22Rv1 (cell line): ENCODE measurements around the gene KRT34.
"Not testable (repeated sequence)": the region's sequence is repeated elsewhere in the genome, so short reads cannot be mapped to it uniquely, and the experiment has no call there.

Experiments
- H3K27ac ChIP-seq: fragments of 450-650 bp; 2 replicates; pipeline ENCODE4 v1.5.1; 2017
- ZFX ChIP-seq: fragments of 450-650 bp; IDR thresholded peaks from 2 replicates; pipeline ENCODE4 v1.6.1; 2017; ENCODE audit warnings: antibody characterized with exemption, borderline replicate concordance
- TF ChIP-seq, protein P1 (sequence below): fragments of 450-650 bp; IDR thresholded peaks from 2 replicates; pipeline ENCODE4 v1.5.1; 2017; ENCODE audit warnings: mild to moderate bottlenecking

KRT34 gene

DNA sequence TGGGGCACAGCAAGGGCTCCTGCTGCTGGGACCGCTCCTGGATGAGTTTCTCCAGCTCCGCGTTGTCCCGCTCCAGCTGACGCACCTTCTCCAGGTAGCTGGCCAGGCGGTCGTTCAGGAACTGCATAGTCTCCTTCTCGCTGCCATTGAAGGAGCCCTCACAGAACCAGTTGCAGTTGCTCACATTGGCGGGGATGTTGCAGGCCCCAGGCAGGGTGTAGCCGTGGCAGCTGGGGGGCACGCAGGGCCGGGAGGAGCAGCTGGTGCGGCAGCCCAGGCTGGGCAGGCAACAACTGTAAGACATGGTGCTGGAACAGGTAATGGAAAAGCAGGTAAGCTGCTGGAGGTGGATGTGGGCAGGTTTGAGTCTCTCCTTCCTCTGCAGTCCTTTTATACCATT, at the start of gene KRT34:
Gene KRT34 (minus strand): TSS at position 364 of the 400 bp plus-strand sequence. CDS start 60 bp downstream, at position 304.
- H3K27ac ChIP-seq = not testable (repeated sequence)

DNA sequence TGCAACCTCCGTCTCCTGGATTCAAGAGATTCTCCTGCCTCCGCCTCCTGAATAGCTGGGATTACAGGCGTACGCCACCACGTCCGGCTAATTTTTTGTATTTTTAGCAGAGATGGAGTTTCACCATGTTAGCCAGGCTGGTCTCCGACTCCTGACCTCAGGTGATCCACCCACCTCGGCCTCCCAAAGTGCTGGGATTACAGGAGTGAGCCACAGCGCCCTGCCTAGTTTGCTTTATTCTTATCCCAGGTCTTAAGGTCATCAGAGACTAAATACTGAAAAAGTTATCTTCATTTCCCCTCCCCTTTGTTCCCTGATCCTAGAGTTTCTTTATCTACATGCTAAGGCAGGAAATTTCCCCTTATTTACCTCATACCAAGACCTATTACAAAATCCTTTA, 48.3 kb upstream of the KRT34 start:
- H3K27ac ChIP-seq = not testable (repeated sequence)

DNA sequence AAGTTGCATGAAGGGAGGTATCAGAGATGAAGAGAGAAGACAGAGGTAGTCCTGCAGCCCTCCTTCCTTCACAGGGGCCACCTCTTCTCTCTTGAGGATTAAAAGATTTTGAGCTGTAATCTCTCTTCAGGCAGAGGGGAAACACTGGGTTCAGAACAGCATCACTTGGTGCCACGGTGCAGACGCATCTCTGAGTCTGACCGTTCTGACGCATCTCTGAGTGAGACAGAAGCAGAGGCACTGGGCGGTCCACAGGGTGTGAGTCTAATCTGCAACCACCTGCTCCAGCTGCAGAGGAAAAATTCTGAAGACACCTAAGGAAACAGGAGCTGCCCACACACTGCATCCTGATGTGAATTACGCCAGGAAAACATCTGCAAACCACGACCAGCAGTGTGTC, 47.6 kb upstream of the KRT34 start:
- TF ChIP-seq ZFX = no peak
- TF ChIP-seq, protein P1, sequence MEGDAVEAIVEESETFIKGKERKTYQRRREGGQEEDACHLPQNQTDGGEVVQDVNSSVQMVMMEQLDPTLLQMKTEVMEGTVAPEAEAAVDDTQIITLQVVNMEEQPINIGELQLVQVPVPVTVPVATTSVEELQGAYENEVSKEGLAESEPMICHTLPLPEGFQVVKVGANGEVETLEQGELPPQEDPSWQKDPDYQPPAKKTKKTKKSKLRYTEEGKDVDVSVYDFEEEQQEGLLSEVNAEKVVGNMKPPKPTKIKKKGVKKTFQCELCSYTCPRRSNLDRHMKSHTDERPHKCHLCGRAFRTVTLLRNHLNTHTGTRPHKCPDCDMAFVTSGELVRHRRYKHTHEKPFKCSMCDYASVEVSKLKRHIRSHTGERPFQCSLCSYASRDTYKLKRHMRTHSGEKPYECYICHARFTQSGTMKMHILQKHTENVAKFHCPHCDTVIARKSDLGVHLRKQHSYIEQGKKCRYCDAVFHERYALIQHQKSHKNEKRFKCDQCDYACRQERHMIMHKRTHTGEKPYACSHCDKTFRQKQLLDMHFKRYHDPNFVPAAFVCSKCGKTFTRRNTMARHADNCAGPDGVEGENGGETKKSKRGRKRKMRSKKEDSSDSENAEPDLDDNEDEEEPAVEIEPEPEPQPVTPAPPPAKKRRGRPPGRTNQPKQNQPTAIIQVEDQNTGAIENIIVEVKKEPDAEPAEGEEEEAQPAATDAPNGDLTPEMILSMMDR = no peak
- H3K27ac ChIP-seq = no peak overlapping the region

DNA sequence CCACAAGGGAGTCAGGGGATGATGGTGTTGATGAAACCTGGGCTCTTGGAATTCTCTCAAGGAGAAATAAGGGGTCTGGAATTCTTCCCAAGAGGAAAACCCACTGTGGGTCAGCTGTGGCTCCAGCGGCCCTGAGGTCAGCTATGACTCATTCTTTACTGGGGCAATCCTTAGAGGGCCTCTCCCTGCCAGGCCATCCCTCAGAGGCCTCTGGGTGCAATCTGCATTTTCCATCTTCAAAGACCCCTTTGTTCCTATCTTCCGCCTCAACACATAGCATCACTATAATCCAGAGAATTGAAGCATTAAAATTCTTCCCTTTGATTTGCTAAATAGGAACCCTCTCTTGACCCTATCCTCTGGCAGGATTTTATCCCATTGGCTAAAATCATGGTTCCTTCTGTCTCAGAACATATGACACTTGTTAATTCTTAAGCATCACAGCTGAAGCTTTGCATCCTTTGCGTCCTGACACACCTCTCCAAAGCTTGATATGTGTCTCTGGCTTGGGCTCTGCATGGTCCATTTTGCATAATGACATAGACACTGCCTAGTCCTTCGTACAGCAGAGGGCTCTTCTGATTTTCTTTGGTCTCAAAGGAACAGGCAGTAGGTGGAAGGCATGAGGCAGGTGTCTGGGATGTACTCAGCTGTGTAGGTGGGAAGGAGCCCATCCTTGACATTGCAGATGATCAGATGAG, 46.6 kb upstream of the KRT34 start:
- H3K27ac ChIP-seq = no peak overlapping the region
- TF ChIP-seq ZFX = no peak
- TF ChIP-seq, protein P1 = no peak

DNA sequence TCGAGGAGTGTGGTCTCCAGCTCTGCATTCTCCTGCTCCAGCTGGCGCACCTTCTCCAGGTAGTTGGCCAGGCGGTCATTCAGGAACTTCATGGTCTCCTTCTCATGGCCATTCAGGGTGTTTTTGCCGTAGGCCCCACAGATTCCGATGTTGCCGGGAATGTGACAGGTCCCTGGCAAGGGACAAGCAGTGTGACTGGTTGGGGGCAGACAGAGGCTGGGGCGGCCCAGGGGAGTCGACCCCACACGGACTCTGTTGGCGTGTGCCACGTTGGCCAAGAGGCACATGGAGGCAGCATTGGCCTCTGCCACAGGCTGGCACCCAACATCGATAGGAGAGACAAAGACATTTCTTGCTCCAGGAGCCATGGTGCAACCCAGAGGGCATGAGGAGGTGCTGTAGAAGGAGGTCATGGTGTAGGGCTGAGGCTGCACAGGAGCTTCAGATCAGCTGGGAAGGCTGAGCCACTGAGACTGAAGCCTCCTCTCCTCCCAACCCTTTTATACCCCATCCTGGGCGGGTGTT, 42.1 kb upstream of the KRT34 start, which contains the start of gene KRT37:
Gene KRT37 (minus strand): TSS at position 475 of the 525 bp plus-strand sequence. CDS start 62 bp downstream, at position 413.
- no peak for TF ChIP-seq ZFX
- TF ChIP-seq, protein P1 = no peak

DNA sequence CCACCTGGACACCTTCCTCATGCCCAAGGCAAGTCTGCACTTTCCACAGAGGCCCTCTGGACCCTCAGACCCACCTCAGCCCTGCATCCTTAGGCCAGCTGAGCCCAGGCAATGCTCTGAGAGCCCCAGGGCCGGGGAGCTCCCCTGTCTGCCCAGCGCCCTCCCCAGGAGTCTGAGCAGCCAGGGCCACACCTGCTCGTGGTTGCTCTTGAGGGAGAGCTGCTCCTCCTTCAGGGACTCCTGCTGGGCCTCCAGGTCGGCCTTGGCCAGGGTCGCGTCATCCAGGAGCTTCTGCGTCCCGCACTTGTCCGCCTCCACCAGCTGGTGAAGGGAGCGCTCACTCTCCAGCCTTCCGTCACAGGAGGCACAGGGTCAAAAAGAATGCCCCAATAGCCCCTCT, 40.5 kb upstream of the KRT34 start:
- H3K27ac ChIP-seq = not testable (repeated sequence)

More for the DNA sequence above, 42.1 kb upstream of the KRT34 start, which contains the start of gene KRT37:
- no peak within 1 kb of the TSS for H3K27ac ChIP-seq

DNA sequence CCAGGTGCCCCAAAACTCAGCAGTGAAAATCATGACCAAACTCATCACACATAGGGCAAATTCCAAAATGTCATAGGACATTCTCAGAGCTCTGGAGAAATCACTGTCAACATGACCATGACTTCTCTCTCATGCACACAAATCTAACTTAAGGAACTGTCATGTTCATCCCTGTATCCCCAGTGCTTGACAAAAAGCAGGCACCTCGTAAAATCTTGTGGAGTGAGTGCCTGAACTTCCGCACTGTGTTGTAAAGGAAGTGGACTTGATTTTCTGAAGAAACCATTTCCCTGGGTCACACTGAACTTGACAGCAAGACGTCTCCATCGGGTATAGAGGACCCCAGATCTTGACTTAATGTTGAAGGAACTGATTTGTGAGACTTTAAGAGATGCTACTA, 39.5 kb upstream of the KRT34 start:
- no peak for TF ChIP-seq ZFX
- TF ChIP-seq, protein P1 = no peak
- no peak overlapping the region for H3K27ac ChIP-seq

DNA sequence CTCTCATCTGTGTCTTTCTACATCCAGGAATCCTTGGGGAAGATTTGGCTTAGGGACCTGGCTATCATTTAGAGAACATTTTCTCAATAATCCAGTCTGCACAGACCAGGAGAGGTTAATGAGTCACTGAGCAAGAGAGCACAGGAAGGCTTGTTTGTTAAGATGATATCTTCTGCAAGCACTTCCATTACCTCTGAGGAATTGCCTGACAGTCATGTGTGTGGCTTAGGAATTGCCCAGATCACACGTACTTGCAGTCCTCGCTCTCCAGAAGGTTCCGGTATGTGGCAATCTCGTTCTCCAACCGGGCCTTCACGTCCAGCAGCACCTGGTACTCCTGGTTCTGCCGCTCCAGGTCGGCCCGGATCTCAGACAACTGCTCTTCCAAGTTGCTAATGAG, 39.0 kb upstream of the KRT34 start:
- H3K27ac ChIP-seq = no peak overlapping the region
- TF ChIP-seq, protein P1 = no peak
- TF ChIP-seq ZFX = no peak

DNA sequence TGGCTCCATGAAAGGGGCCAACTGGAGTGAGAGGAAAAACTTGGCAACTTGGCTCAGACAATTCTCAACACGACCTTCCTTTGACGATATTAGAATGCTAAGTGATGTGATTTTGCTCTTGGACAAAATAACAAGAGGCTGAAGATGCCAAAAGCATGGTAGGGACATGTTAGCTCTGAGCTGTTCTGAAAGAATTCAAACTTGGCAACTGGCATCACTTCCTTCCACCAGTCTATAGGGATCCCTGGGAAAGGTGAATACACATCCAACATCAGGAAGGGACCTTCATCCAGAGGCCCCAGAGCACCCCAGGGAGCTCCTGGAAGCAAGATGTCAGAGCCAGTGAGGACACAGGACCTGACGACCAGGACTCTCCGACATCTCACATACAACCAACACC, 38.0 kb upstream of the KRT34 start:
- TF ChIP-seq, protein P1 = no peak
- no peak overlapping the region for H3K27ac ChIP-seq
